ENCODE results near the gene PCP4L1. TPM values are rescaled to one million over a fixed set of nuclear protein-coding genes. Genes with fewer than 3 reads are reported as not detected.

The PCP4L1 gene
- total and polyA plus RNA-seq, 8 donors = 0.08 to 0.23 (median 0.14) TPM; not detected in 4

DNA sequence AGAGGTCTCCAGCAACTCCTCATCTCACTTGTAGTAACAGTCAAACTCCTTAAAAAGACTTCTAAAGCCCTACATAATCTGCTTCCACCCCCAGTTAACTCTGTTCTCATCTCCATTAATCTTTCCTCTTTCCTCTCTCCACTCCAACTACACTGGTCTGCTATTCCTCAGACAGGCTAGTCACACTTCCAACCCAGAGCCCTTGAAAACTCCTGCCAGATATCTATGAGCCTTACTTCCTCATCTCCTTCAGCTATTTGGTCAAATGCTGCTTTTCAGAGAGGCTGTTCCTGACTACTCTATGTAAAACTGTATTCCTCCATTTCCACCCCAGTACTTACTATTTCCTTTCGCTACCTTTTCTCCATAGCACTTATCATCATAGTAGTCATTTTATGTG lies 24.4 kb downstream of the PCP4L1 start:
- 95 to 100% methylated on average over 1 of the region's 1 CpG for WGBS, 2 donors
- no peaks in the 10 kb centered on the region for H3K9me3 ChIP-seq
- H3K36me3 ChIP-seq = no peaks in the 10 kb centered on the region
- intact Hi-C loops (cut with DNase I) = loop anchor here in 1 of 3 donors (10.0 kb wide), 1 partner anchor 48 kb away; the partner anchor contains the start of gene NR1I3
- FAIRE-seq (no peak), DNase-seq (no peak), ATAC-seq (no peak)
- H3K4me1 ChIP-seq = no peaks in the 10 kb centered on the region
- no peak for TF ChIP-seq CTCF (IDR thresholded peaks at IDR 0.05)
- H3K27ac ChIP-seq = no peak overlapping the region
- H3K27me3 ChIP-seq = no peaks in the 10 kb centered on the region
- no peak overlapping the region for H3K4me3 ChIP-seq

GRCh38 chr1:161285113-161285512 lies 26.6 kb downstream of the PCP4L1 start:
- WGBS, 2 donors = 91 to 100% methylated on average over 2 of the region's 2 CpGs
- H3K4me3 ChIP-seq = no peak overlapping the region
- H3K4me1 ChIP-seq = no peaks in the 10 kb centered on the region
- FAIRE-seq = no peak
- no peak overlapping the region for H3K27ac ChIP-seq
- no peaks in the 10 kb centered on the region for H3K9me3 ChIP-seq
- intact Hi-C loops (cut with DNase I) = loop anchor here in 1 of 3 donors (10.0 kb wide), 1 partner anchor 50 kb away; the partner anchor contains the start of gene NR1I3
- no peak for ATAC-seq
- H3K27me3 ChIP-seq = no peaks in the 10 kb centered on the region
- no peak for DNase-seq
- TF ChIP-seq CTCF (IDR thresholded peaks at IDR 0.05) = no peak
- no peaks in the 10 kb centered on the region for H3K36me3 ChIP-seq

- H3K4me3 ChIP-seq = no peak overlapping the region
- DNase-seq (no peak), ATAC-seq (no peak), FAIRE-seq (no peak)
- no peak overlapping the region for H3K27ac ChIP-seq
- H3K27me3 ChIP-seq = no peaks in the 10 kb centered on the region
- 77 to 85% methylated on average over 5 of the region's 5 CpGs for WGBS, 2 donors
- no peak for TF ChIP-seq CTCF (IDR thresholded peaks at IDR 0.05)
- H3K36me3 ChIP-seq = no peaks in the 10 kb centered on the region
- H3K9me3 ChIP-seq = no peaks in the 10 kb centered on the region
- no peaks in the 10 kb centered on the region for H3K4me1 ChIP-seq
- intact Hi-C loops (cut with DNase I) = loop anchor here in 1 of 3 donors (10.0 kb wide), 1 partner anchor 51 kb away; the partner anchor contains the start of gene NR1I3
Observed at GRCh38 chr1:161285521-161285920, 27.0 kb downstream of the PCP4L1 start.

- no peak overlapping the region for H3K27ac ChIP-seq
- H3K36me3 ChIP-seq = no peaks in the 10 kb centered on the region
- intact Hi-C loops (cut with DNase I) = loop anchor here in 1 of 3 donors (10.0 kb wide), 1 partner anchor 53 kb away; the partner anchor contains the start of gene NR1I3
- H3K27me3 ChIP-seq = no peaks in the 10 kb centered on the region
- H3K4me1 ChIP-seq = no peaks in the 10 kb centered on the region
- FAIRE-seq = no peak
- no peak overlapping the region for H3K4me3 ChIP-seq
- H3K9me3 ChIP-seq = no peaks in the 10 kb centered on the region
- ATAC-seq = no peak
- WGBS, 2 donors = 87 to 97% methylated on average over 3 of the region's 3 CpGs
- DNase-seq = no peak
- TF ChIP-seq CTCF (IDR thresholded peaks at IDR 0.05) = no peak
Observed at GRCh38 chr1:161287482-161288054, 29.0 kb downstream of the PCP4L1 start.

- H3K27ac ChIP-seq = no peak overlapping the region
- H3K4me1 ChIP-seq = no peaks in the 10 kb centered on the region
- intact Hi-C loops (cut with DNase I) = no loop called here
- no peaks in the 10 kb centered on the region for H3K36me3 ChIP-seq
- WGBS, 2 donors = 58 to 93% methylated on average over 1 of the region's 1 CpG
- no peak overlapping the region for H3K4me3 ChIP-seq
- TF ChIP-seq CTCF (IDR thresholded peaks at IDR 0.05) = no peak
- ATAC-seq (no peak), DNase-seq (no peak), FAIRE-seq (no peak)
- no peaks in the 10 kb centered on the region for H3K27me3 ChIP-seq
- H3K9me3 ChIP-seq = no peaks in the 10 kb centered on the region
Observed at GRCh38 chr1:161290779-161291178, 32.2 kb downstream of the PCP4L1 start.

Measured in pancreas (tissue), 10 donors.